ENCODE data around the gene CX3CL1.

DNA sequence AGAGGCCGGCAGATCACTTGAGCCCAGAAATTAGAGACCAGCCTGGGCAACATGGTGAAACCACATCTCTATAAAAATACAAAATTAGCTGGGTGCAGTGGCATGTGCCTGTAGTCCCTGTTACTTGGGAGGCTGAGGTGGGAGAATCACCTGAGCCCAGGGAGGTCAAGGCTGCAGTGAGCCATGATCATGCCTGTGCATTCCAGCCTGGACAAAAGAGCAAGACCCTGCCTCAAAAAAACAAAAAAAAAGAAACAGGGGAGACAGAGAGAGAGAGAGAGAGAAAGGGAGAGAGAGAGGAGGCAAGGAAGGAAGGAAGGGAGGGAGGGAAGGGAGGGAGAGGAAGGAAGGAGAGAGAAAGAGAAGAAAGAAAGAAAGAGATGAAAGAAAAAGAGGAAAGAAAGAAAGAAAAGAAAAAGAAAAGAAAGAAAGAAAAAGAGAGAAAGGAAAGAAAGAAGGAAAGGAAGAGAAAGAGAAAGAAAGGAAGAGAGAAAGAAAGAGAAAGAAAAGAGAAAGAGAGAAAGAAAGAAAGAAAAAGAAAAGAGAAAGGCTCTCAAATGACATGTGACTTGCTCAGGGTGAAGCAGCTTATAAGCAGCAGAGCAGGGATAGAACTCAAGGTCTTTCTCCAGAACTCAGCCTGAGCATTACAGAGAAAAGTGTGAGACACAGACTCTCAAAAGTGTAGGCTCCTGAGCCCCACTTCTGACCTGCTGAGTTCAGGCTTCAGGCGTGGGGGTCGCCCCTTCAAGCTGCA lies 15.5 kb downstream of the CX3CL1 start:
- TF ChIP-seq, protein P1, sequence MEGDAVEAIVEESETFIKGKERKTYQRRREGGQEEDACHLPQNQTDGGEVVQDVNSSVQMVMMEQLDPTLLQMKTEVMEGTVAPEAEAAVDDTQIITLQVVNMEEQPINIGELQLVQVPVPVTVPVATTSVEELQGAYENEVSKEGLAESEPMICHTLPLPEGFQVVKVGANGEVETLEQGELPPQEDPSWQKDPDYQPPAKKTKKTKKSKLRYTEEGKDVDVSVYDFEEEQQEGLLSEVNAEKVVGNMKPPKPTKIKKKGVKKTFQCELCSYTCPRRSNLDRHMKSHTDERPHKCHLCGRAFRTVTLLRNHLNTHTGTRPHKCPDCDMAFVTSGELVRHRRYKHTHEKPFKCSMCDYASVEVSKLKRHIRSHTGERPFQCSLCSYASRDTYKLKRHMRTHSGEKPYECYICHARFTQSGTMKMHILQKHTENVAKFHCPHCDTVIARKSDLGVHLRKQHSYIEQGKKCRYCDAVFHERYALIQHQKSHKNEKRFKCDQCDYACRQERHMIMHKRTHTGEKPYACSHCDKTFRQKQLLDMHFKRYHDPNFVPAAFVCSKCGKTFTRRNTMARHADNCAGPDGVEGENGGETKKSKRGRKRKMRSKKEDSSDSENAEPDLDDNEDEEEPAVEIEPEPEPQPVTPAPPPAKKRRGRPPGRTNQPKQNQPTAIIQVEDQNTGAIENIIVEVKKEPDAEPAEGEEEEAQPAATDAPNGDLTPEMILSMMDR (IDR thresholded peaks at IDR 0.05; ENCODE audit: borderline replicate concordance, extremely low read depth, low read length, poor library complexity, severe bottlenecking) = no peak
- TF ChIP-seq EZH2 (IDR thresholded peaks at IDR 0.05; ENCODE audit: borderline replicate concordance, low read depth, low read length, severe bottlenecking) = no peak

Measured in DND-41 (cell line).